ENCODE data around the gene HHAT.
A peak's percentile ranks its signal among the peaks of the same experiment; 100 is the strongest.

Gene HHAT

DNA sequence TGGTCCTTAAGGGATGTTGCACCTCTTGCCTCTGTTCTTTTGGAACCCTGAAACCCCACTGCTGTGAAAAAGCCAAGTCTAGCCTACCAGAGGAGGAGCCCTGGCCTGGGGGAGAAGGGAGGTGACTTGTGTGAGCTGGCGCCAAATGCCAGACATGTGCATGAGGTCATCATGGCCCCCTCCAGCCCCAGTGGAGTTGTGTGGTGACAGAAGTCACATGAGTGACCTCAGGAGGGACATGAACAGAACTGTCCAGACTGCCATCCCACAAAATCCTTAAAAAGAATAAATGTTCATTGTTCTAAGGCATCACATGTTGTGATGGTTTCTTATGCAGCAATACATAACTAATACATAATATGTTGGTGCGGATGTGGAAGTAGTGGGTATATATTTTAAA is 10.8 kb downstream of the HHAT start:
- Histone ChIP-seq H3K23ac (ENCODE audit: low read length in 2 of 2) (no peak overlapping the region), H3K9ac (ENCODE audit: low read length) (no peak overlapping the region), H2BK120ac (ENCODE audit: low read depth, low read length) (no peak overlapping the region), H3K27ac (ENCODE audit: low read length, poor library complexity, severe bottlenecking) (no peak overlapping the region), H3K18ac (ENCODE audit: low read depth in 1 of 2, low read length in 2 of 2) (no peak overlapping the region), H3K4me3 (ENCODE audit: insufficient read depth in 1 of 2, low read depth in 1 of 2, low read length in 2 of 2) (no peak overlapping the region), H3K4me2 (ENCODE audit: low read length, poor library complexity, severe bottlenecking) (no peak overlapping the region), H2AK5ac (ENCODE audit: low read length, severe bottlenecking) (no peak overlapping the region), H2BK12ac (ENCODE audit: low read length in 2 of 2) (no peak overlapping the region), H2BK15ac (ENCODE audit: low read depth, poor library complexity, severe bottlenecking) (no peak overlapping the region), H3K4ac (ENCODE audit: low read depth in 1 of 2, low read length in 2 of 2) (no peak overlapping the region), H3K4me1 (ENCODE audit: control insufficient read depth, insufficient read depth, low read depth, low read length) (peaks cover 3% of the 10 kb centered on the region), H2AFZ (ENCODE audit: low read depth, low read length) (no peak overlapping the region), H3K9me3 (ENCODE audit: control insufficient read depth, low read length) (no peaks in the 10 kb centered on the region), H3K36me3 (ENCODE audit: control insufficient read depth in 1 of 2, insufficient read depth in 2 of 2, low read depth in 1 of 2, low read length in 2 of 2) (no peaks in the 10 kb centered on the region), H2BK5ac (ENCODE audit: low read depth, low read length, poor library complexity, severe bottlenecking) (no peak overlapping the region), H4K91ac (ENCODE audit: low read length) (no peak overlapping the region), H3K14ac (ENCODE audit: low read length in 2 of 2) (no peak overlapping the region), H4K8ac (ENCODE audit: low read length) (no peak overlapping the region), H3K27me3 (ENCODE audit: control insufficient read depth in 1 of 2, insufficient read depth in 1 of 2, low read length in 2 of 2) (no peaks in the 10 kb centered on the region), H3K79me1 (replicated peaks; ENCODE audit: low read length, poor library complexity, severe bottlenecking) (peaks cover 12% of the 10 kb centered on the region)
- 100% methylated on average over 1 of the region's 2 CpGs for WGBS
- DNase-seq = no peak

DNA sequence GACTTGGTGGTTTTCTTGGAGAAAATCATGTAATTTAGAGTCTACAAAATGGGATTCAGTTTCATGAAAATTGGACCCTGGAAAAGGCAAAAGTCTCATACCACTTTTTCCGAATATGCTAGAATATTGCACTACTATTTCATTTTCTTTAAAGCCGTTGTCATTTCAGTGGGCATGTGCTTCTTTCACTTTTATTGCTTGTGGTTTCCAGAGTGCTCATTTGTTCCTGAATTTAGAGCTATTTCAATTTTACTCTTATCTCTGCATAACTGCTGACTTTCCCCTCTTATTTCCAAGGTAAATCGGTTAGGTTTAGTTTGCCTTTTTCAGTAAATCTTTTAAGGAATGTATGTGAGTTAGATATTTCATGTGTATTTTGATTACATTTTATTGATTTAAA is 11.6 kb downstream of the HHAT start:
- H3K14ac ChIP-seq (ENCODE audit: low read length in 2 of 2) = no peak overlapping the region
- peaks cover 14% of the 10 kb centered on the region for H3K79me1 ChIP-seq (replicated peaks; ENCODE audit: low read length, poor library complexity, severe bottlenecking)
- H2AFZ ChIP-seq (ENCODE audit: low read depth, low read length) = no peak overlapping the region
- H3K36me3 ChIP-seq (ENCODE audit: control insufficient read depth in 1 of 2, insufficient read depth in 2 of 2, low read depth in 1 of 2, low read length in 2 of 2) = no peaks in the 10 kb centered on the region
- no peak overlapping the region for H2BK5ac ChIP-seq (ENCODE audit: low read depth, low read length, poor library complexity, severe bottlenecking)
- no peak overlapping the region for H2BK15ac ChIP-seq (ENCODE audit: low read depth, poor library complexity, severe bottlenecking)
- no peak overlapping the region for H2BK12ac ChIP-seq (ENCODE audit: low read length in 2 of 2)
- H4K8ac ChIP-seq (ENCODE audit: low read length) = no peak overlapping the region
- WGBS = no CpG with 5 or more reads among the region's 3 CpGs
- peaks cover 5% of the 10 kb centered on the region for H3K4me1 ChIP-seq (ENCODE audit: control insufficient read depth, insufficient read depth, low read depth, low read length)
- H3K23ac ChIP-seq (ENCODE audit: low read length in 2 of 2) = no peak overlapping the region
- no peak overlapping the region for H3K9ac ChIP-seq (ENCODE audit: low read length)
- H3K9me3 ChIP-seq (ENCODE audit: control insufficient read depth, low read length) = no peaks in the 10 kb centered on the region
- H3K27ac ChIP-seq (ENCODE audit: low read length, poor library complexity, severe bottlenecking) = no peak overlapping the region
- no peak overlapping the region for H2AK5ac ChIP-seq (ENCODE audit: low read length, severe bottlenecking)
- no peak overlapping the region for H2BK120ac ChIP-seq (ENCODE audit: low read depth, low read length)
- no peak overlapping the region for H3K18ac ChIP-seq (ENCODE audit: low read depth in 1 of 2, low read length in 2 of 2)
- DNase-seq = no peak
- H3K4me2 ChIP-seq (ENCODE audit: low read length, poor library complexity, severe bottlenecking) = no peak overlapping the region
- no peak overlapping the region for H3K4ac ChIP-seq (ENCODE audit: low read depth in 1 of 2, low read length in 2 of 2)
- H3K27me3 ChIP-seq (ENCODE audit: control insufficient read depth in 1 of 2, insufficient read depth in 1 of 2, low read length in 2 of 2) = no peaks in the 10 kb centered on the region
- H3K4me3 ChIP-seq (ENCODE audit: insufficient read depth in 1 of 2, low read depth in 1 of 2, low read length in 2 of 2) = no peak overlapping the region
- H4K91ac ChIP-seq (ENCODE audit: low read length) = no peak overlapping the region

GRCh38 chr1:210340841-210341240 is 12.1 kb downstream of the HHAT start:
- Histone ChIP-seq H4K91ac (ENCODE audit: low read length) (no peak overlapping the region), H3K18ac (ENCODE audit: low read depth in 1 of 2, low read length in 2 of 2) (no peak overlapping the region), H3K4me1 (ENCODE audit: control insufficient read depth, insufficient read depth, low read depth, low read length) (peaks cover 5% of the 10 kb centered on the region), H3K27ac (ENCODE audit: low read length, poor library complexity, severe bottlenecking) (no peak overlapping the region), H3K23ac (ENCODE audit: low read length in 2 of 2) (no peak overlapping the region), H2BK15ac (ENCODE audit: low read depth, poor library complexity, severe bottlenecking) (no peak overlapping the region), H2BK120ac (ENCODE audit: low read depth, low read length) (no peak overlapping the region), H2AK5ac (ENCODE audit: low read length, severe bottlenecking) (no peak overlapping the region), H3K79me1 (replicated peaks; ENCODE audit: low read length, poor library complexity, severe bottlenecking) (peaks cover 14% of the 10 kb centered on the region), H2AFZ (ENCODE audit: low read depth, low read length) (no peak overlapping the region), H3K4me2 (ENCODE audit: low read length, poor library complexity, severe bottlenecking) (no peak overlapping the region), H3K4me3 (ENCODE audit: insufficient read depth in 1 of 2, low read depth in 1 of 2, low read length in 2 of 2) (no peak overlapping the region), H3K4ac (ENCODE audit: low read depth in 1 of 2, low read length in 2 of 2) (no peak overlapping the region), H4K8ac (ENCODE audit: low read length) (no peak overlapping the region), H3K36me3 (ENCODE audit: control insufficient read depth in 1 of 2, insufficient read depth in 2 of 2, low read depth in 1 of 2, low read length in 2 of 2) (no peaks in the 10 kb centered on the region), H3K27me3 (ENCODE audit: control insufficient read depth in 1 of 2, insufficient read depth in 1 of 2, low read length in 2 of 2) (no peaks in the 10 kb centered on the region), H2BK12ac (ENCODE audit: low read length in 2 of 2) (no peak overlapping the region), H3K9ac (ENCODE audit: low read length) (no peak overlapping the region), H2BK5ac (ENCODE audit: low read depth, low read length, poor library complexity, severe bottlenecking) (no peak overlapping the region), H3K14ac (ENCODE audit: low read length in 2 of 2) (no peak overlapping the region), H3K9me3 (ENCODE audit: control insufficient read depth, low read length) (no peaks in the 10 kb centered on the region)
- no peak for DNase-seq
- 85% methylated on average over 2 of the region's 2 CpGs for WGBS

DNA sequence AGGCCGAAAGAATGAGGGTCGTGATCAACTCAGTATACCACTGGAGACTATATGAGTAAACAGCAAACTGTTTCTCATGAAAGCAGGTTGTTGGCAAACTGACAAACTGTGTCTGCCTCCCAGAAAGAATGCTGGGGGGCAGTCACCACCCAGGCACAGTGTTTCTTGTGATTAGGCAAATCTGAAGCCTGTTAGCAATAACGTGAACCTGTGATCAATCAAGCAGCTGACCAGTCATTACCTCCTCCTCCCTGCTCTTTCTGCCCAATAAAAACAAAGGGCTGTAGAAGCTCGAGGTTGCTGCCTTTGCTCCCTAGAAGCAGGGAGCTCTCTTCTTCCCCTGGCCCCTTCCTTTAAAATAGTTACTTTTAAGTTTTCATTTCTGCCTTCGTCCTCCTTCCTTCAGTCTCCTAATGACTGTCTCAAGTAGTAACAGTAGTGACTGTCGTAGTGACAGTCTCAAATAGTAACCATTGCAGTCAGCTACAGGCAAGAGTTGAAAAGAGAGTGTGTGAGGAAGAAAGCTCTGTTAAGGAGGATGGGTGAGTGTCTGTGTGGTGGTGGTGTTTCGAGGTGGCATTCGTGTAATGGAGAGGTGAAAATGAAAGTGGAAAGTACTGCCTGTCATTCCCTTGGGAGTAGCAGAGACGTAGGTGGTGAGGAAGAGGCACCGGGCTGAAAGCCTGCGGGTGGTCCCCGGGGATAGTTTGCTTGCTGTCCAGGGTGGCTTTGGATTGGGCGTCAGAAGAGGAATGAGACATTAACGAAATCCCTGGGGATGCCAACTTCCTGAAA is 14.5 kb downstream of the HHAT start:
- Histone ChIP-seq H3K4me1 (ENCODE audit: control insufficient read depth, insufficient read depth, low read depth, low read length) (peaks cover 6% of the 10 kb centered on the region), H2AFZ (ENCODE audit: low read depth, low read length) (no peak overlapping the region), H3K79me1 (replicated peaks; ENCODE audit: low read length, poor library complexity, severe bottlenecking) (peaks cover 11% of the 10 kb centered on the region), H3K27ac (ENCODE audit: low read length, poor library complexity, severe bottlenecking) (no peak overlapping the region), H2BK120ac (ENCODE audit: low read depth, low read length) (no peak overlapping the region), H3K36me3 (ENCODE audit: control insufficient read depth in 1 of 2, insufficient read depth in 2 of 2, low read depth in 1 of 2, low read length in 2 of 2) (no peaks in the 10 kb centered on the region), H2BK15ac (ENCODE audit: low read depth, poor library complexity, severe bottlenecking) (no peak overlapping the region), H4K8ac (ENCODE audit: low read length) (no peak overlapping the region), H3K23ac (ENCODE audit: low read length in 2 of 2) (no peak overlapping the region), H3K4ac (ENCODE audit: low read depth in 1 of 2, low read length in 2 of 2) (no peak overlapping the region), H2AK5ac (ENCODE audit: low read length, severe bottlenecking) (no peak overlapping the region), H4K91ac (ENCODE audit: low read length) (no peak overlapping the region), H3K4me2 (ENCODE audit: low read length, poor library complexity, severe bottlenecking) (no peak overlapping the region), H2BK12ac (ENCODE audit: low read length in 2 of 2) (no peak overlapping the region), H3K18ac (ENCODE audit: low read depth in 1 of 2, low read length in 2 of 2) (no peak overlapping the region), H3K4me3 (ENCODE audit: insufficient read depth in 1 of 2, low read depth in 1 of 2, low read length in 2 of 2) (peak overlapping the region in 1 of 2 experiments; percentile 60), H3K27me3 (ENCODE audit: control insufficient read depth in 1 of 2, insufficient read depth in 1 of 2, low read length in 2 of 2) (no peaks in the 10 kb centered on the region), H3K14ac (ENCODE audit: low read length in 2 of 2) (no peak overlapping the region), H3K9ac (ENCODE audit: low read length) (peak overlapping the region; percentile 73), H2BK5ac (ENCODE audit: low read depth, low read length, poor library complexity, severe bottlenecking) (no peak overlapping the region), H3K9me3 (ENCODE audit: control insufficient read depth, low read length) (no peaks in the 10 kb centered on the region)
- 84% methylated on average over 14 of the region's 14 CpGs for WGBS
- no peak for DNase-seq

Measured in mesenchymal stem cell (in vitro differentiated cells and primary cell).